Amniotic stem cell (primary cell): ENCODE results near the gene FOXE3.

Experiments used
- DNase-seq: peaks from one replicate; lab custom pipeline; 2025; lab: John Stamatoyannopoulos, UW

FOXE3 gene

DNA sequence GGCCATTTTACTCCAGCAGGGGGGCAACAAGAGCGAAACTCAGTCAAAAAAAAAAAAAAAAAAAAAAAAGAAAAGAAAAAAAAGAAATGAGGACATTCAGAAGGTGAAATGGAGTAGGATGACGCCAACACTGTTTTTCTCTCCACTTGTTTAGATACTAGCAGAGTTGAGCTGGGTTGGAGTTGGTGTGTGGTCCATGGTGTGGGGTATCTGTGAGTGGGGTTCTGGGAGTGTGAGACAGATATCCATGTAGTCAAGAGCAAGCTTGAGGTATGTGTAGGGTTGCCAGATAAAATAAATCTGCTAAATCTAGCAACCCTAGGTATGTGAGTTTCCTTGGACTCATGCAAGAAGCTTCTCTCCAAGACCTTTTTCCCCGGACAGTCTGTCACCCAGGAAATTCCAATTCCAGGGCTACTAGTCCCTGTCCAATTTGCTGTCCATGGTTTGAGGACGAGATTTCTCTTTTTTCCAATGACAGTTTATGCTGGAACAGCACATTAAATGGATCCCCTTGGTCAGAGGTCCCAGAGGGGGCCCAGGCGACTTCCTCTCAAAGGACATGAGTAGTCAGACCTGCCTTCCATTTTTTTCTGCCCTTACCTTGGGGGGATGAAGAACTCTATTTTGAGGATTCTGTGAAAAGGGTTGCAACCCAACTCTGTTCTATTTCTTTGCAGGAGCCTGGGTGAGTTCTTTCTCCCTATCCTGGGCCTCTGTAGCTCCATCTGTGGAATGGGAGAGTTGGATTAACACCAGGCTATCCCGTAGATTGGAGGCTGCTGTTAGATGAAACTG, 19.6 kb downstream of the FOXE3 start:
- DNase-seq: no peak

DNA sequence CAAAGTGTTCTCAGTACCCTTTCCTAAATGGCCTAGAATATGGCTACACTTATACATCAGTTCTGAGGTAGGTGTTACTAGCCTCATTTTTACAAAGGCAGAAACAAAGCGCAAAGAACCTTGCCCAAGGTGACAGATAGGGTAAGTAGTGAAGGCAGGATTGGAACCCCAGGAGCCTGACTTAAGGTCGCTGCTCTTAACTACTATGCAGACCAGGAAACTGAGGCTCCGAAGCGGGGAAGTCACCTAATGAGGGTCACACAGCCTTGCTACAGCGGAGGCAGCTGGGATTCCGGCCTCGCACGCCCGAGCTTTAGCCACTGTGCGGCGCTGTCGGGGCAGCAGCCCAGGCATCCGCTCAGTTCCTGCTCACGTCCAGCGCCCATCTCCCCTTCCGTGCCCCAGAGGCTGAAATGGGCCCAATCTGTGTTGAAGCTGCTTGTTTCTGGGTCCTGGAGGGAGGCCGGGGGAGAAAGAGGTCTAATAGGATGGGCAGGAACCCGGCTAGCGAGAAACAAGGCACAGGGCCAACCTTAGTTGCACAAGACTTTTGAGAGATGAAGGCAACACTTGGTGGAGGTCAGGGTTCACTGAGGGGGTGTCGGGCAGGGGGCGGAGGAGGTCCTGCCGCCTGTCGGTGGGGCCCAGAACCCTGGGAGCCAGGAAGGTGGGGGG, 20.4 kb downstream of the FOXE3 start:
- peak; percentile 23 for DNase-seq

DNA sequence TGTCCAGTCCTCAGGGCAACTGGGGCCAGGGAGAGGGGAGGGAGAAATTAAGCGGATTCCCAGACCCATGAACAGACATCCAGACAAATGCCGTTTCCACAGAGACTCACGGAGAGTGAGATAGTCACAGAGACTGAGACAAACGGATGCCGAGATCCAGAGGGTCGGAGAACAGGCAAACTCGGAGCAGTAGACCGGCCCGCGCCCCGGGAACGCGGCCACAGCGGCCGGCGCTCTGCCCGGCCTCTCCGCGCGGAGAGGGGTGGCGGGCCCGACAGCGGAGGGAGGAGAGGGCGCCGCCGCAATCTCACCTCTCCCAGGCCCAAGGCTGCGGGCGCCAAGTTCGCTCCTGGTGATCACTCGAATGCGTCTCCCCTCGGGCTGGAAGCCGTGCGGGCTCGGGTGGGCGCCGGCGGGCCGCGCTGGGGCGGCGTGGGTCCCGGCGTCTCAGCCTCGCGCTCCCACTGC, 20.9 kb downstream of the FOXE3 start:
- no peak for DNase-seq

DNA sequence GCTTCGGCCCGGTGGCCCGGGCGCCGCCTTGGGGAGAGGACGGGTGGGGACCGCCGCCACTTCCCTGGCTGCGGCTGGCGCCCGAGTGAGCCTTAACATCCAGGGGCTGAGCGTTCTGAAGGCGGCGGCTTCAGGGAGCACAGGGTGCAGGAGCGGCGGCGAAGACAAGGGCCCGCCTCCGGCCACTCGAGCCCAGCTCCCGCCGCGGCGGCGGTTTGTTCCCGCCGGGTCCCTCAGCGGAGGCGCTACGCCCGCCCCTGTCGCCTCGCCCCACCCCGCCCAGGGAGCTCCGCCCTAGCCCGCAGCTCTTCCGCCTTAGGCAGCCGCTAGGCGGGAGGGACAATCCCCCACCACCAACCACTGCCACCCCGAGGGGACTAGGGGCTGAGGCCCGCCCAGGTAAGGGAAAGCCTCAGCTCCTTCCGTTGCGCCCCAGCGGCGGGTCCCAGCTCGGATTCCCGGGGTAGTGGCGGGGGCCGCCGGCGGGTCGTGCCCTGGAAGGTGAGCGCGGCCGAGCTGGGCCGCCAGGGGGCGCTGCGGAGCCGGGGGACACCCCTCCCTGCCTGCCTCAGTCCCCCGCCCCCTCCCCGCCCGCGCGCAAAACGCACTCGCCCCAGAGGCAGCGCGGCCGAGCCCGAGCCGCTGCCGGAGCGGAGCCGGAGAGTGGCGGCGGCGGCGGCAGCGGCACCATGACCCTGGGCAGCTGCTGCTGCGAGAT, 21.5 kb downstream of the FOXE3 start, which contains the start of gene FOXD2:
Gene FOXD2 (plus strand): TSS at position 598 of the 718 bp plus-strand sequence. CDS start 92 bp downstream, at position 690.
- DNase-seq: peak; percentile 17

DNA sequence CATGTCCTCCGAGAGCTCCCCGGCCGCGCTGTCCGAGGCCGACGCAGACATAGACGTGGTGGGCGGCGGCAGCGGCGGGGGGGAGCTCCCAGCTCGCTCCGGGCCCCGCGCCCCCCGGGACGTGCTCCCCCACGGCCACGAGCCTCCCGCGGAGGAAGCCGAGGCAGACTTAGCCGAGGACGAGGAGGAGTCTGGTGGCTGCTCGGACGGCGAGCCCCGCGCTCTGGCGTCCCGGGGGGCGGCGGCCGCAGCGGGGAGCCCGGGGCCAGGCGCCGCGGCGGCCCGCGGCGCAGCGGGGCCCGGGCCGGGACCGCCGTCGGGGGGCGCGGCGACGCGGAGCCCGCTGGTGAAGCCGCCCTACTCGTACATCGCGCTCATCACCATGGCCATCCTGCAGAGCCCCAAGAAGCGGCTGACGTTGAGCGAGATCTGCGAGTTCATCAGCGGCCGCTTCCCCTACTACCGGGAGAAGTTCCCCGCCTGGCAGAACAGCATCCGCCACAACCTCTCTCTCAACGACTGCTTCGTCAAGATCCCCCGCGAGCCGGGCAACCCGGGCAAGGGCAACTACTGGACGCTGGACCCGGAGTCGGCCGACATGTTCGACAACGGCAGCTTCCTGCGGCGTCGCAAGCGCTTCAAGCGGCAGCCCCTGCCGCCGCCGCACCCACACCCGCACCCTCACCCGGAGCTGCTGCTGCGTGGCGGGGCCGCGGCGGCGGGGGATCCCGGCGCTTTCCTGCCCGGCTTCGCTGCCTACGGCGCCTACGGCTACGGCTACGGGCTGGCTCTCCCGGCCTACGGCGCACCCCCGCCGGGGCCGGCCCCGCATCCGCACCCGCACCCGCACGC, 22.3 kb downstream of the FOXE3 start:
- DNase-seq: no peak

DNA sequence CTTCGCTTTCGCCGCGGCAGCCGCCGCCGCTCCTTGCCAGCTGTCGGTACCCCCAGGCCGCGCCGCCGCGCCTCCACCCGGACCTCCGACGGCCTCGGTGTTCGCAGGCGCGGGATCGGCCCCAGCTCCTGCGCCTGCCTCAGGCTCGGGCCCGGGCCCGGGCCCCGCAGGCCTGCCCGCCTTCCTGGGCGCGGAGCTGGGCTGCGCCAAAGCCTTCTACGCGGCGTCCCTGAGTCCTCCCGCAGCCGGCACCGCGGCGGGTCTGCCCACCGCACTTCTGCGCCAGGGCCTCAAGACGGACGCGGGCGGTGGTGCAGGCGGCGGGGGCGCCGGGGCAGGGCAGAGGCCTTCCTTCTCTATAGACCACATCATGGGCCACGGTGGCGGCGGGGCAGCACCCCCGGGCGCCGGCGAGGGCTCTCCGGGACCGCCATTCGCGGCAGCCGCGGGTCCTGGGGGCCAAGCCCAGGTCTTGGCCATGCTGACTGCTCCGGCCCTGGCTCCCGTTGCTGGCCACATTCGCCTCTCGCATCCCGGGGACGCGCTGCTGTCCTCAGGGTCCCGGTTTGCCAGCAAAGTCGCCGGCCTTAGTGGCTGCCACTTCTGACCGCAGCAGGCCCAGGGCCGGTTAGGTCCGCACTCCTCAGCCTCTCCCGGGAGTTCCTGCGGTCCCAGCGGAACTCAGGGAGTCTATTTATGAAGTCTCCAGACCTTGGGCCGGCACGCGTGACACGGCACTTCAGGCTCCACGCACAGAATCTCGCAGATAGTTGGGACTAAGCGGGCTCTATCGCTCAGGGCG, 23.1 kb downstream of the FOXE3 start:
- DNase-seq: no peak

DNA sequence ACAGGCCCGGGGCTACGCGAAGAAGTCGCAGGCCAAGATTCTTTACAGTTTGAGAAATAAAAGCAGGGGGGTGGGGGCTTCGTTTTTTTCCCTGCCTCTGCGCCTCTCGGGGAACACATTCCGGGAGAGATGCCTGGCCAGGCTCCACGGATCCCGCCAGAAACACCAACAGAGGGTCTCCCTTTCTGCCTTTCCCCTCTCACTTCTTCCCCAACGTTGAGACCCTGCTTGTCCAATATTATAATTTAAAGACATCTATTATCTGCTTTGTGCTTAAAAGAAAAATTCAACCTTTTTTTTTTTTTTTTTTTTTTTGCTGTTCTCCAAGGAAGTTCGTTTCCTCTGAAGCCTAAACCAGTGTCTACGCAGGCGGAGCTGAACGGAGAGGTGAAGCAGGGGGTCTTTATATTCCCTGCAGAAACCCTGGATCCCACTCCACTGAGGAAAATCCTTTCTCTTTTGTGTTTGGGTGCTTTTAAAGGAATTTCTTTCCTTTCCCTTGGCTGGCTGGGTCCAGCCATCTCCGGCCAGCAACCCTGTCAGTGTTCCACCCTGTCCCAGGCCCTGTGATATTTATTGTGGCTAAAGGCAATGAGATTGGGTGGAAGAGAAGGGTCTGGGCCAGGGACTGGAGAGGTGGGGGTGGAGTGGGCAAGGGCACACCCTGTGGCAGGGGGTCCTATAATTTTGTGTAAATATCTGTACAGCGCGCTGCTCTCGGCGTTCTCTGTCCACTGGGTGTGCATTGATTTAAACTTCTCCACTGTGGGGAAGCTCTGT, 23.9 kb downstream of the FOXE3 start:
- DNase-seq: no peak

DNA sequence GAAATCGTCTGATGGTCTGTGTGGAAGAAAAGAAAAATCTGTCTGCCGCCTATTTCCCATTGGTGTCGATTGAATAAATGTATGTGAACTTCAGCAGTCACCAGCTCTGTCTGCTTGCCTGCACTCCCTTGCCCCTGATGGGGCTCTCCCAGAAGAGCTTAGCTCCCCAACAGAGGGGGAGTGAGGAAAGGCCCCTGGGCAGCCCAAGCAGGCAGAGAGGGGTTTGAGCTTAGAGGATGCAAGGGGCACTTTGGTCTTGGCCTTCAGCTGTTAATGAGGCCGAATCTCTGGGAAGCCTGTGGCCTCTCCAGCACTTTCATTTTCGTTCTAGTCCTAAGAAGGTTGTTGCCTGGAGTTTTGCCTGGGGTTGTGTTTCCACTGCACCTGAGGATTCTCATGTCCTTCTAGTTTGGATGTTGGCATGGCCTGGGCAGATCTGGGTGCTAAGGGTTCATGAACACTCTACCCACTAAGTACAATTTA, 24.6 kb downstream of the FOXE3 start:
- DNase-seq: no peak

DNA sequence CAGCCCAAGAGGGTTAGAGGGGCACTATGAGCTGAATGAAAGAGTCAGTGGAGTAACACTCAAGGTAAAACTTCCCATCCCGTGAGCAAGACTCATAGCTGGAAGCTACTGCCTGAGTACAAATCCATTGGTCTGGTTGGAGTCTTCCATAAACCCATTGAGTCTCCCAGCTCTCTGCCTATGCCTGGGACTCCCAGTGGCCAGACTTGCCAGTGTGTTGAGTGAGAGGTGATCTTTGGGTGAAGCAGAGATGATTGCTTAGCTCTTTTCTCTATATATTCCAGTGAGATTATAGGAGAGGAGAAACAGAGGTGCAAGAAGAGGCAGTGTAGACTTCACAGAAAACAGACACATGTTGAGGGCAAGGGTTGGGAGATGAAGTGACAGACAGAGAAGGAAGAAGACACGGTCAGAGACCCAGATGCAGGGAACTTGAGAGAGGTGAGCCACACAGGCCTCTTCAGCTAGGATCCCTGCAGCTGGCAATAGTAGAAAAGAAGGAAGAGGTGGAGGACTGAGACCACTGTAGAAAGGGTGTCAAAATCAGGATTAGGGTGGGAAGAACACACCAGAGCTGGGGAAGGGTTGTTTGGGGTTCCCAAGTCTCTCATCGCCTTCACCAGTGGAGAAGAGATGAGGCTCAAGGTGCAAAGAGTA, 25.5 kb downstream of the FOXE3 start:
- no peak for DNase-seq

DNA sequence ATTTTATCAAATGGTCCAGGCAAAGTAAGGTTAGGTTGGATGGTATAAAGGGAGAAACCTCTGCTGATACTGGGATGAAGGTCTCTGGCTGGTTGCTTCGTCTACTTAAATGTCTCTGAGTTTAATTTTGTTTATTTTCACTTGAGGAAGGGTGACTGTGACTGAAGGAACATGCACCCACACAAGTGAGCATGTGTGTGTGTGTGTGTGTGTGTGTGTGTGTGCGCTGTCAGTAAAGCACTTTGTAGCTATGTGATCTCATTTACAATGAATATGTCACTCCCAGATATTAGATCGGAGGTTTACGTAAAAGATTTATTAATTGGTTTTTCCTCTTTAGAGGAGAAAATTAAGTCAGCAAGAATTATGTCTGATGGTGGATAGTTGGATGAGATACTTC, 26.1 kb downstream of the FOXE3 start:
- no peak for DNase-seq

DNA sequence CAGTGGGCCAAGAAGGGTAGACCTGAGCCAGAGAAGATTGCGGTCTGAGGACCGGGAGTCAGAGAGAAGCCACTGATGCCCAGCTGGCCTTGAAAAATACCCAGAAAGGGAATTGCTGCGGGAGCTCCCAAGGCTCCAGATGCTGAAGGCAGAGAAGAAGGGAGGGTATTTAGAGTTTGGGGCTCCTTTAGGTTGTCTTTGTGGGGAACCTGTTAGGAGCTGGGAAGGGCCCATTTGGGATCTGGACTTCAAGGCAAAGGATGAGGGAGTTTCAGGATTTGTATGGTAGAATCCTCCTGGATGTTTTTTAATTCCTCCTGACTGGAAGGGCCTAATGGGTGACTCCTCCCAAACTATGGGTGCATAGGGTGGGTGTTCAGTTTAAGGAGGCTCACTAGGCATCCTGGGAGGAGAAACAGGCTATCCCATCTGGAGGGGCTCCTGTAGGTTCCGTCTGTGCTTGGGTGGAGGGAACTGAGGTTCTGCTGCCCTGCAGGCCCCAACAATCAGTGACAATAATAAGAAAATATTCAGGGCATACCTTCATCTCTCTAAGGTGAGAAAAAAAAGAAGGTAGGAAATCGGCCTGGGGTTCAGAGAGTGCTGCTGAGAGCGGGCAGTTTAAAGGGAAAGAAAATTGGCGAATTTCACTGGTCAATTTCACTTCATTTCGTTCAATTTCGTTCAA, 26.9 kb downstream of the FOXE3 start:
- DNase-seq: no peak

DNA sequence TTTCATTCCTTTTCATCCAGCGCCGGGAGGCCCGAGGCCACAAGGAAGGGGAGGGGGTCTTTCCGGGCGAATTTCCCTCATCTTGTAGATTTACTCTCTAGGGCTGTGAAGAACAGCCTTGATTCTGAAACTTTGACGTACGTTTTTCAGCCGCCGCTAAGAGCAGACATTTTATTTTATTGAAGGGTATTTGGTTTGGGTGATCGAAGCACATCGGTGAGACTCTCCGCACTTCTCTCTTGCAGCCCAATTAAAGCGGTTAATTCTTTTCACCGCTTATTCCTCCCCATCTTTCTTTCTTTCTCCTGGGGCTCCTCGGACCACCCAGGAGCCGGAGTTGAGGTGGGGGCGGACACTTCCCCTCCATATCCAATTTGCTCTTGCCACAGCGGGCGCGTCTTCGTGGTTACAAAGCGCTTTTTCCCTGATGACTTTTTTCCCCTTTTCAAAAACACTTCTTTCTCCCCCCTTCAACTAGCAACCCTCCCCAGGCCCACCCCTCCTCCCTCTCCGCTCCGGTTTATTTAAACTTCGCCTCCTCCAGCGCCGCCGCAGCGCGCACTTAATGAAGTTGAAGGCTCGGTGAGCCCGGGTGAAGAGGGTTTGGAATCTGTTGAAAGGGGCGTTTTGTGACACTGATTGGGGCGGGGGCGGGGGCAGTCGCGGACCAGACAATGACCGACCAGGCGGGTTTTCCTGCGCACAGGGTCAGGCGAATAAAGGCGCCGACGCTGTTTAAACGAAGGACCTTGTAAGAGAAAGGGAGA, 27.6 kb downstream of the FOXE3 start:
- DNase-seq: no peak

DNA sequence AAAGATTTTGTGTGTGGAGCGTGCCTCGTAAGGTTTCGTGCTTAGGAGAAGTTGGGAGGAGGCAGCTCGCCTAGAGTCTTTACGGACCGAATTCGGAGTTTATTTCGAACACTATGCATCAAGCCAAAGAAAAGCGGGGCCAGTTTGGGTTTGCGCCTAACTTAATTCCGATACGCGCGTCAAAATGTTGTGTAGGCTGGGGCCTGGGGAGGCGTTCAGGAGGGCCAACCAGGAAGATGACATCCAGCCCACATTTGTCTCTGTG, 28.1 kb downstream of the FOXE3 start:
- no peak for DNase-seq

DNA sequence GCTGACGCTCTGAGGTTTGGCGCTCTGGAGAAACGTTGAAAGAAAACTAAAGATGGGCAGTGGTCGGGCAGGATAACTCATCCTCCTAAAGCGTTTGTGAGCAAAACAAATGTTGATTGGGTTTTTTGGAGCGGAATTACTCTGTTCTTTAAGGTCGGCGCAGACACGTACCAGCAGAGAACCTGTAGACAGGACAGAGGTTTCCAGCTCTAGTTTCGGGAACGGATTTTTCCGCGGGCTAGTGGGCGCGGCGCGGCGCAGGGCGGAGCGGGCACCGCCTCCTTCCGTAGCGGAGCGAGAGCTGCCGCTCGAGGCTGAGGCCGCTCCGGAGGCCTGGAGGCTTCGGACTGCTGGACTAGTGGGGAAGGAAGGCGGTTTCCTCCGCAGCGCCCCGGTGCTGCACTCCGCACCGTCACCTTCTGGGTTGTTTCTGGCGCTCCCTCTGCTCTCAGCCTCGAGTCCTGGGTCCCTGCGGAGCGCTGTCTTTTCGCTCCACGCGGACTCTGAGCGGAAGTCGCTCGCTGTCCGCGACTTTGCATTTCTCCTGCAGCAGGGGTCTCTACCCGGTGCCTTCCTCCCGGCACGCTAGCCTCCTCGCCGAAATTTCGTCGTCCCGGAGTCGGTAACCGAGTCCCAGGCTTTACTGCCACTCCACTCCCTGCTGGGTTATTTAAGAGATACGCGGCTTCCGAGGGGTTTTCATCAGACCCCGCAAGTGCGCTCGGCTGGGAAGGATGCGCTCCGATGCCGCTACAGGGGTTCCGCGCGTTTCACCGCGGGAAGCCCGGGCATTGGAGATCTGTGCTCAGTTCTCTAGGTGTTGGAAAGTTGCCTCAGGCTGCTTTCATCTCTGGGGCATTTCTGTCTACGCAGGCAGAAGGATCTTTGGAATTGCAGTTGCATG, 28.7 kb downstream of the FOXE3 start:
- DNase-seq: no peak

DNA sequence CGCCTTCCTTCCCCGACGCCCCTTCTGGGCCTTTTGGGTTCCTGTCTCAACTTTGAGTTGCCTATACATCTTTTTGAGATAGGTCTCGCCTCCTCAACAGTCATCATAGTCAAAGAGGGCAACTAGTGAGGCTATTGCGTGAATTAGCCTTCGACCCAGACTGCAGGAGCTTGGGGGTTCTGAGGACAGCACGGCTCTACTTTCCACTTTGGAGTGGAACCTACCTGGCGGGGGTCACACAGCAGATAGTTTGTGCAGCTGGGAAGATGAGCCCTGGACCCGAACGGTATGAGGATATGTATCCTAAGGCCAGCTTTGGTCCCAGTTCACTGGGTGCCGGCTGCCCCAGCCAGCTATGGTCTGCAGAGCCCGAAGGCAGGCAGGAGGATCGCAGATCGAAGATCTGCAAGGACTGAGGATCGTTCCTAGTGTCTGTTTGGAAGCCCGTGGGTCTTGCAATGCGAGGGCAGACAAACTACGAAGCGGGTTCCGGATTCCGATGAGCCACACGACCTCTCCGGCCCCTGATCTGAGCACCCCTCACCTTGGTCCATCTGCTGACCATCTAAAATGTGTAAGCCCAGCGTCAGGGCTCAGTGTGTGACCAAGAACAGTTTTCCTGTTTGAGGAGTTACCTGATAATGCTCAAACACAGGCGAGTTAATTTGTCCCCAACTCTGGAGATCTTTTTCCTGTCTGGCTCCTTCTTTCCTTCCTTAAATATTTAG, 29.9 kb downstream of the FOXE3 start:
- DNase-seq: no peak

DNA sequence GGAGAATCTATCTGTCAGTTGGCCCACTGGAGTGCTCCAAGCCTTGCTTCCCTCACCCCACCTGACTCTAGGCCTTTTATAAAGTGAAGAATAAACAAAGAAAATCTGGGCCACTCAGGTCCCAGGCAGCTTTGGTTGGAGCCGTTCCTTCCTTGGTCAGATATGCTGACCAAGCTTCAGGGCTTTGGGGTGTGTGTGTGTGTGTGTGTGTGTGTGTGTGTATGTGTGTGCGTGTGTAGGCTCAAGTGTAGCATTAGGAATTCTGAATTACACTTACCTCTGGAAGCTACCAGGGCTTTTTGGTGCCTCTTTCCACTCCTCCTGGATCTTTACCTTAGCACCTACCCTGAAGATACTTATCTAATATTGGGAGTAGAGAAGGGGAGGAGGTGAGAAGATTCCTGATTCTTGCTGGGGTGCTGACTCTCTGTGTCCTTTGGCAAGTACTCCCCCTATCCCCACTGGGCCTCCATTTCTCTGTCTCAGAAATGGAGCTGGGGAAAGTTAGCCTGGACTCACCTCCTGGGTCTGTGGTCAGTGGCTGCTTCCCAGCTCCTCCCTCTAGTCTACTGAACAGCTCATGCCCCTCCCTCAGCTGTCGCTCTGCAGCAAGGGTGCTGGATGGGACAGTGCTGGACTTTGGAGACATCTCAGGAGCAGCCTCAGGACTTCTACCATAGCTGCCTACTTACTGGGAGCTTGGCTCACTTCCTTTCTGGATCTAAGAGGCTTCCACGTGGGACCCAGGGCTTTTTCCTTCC, 32.6 kb downstream of the FOXE3 start:
- no peak for DNase-seq
